GM21619 (cell line): Measurements from ENCODE around the gene MKLN1.
A peak's percentile ranks its signal among the peaks of the same experiment; 100 is the strongest.
"Not testable (repeated sequence)": the region's sequence is repeated elsewhere in the genome, so short reads cannot be mapped to it uniquely, and the experiment has no call there.

ENCODE experiments used
- ATAC-seq: cut with Tn5 transposase; IDR thresholded peaks from one replicate; pipeline ENCODE4 v1.9.1; 2021; ENCODE audit not compliant: unreplicated experiment

Gene MKLN1

GRCh38 chr7:131327626-131328376, at the start of gene MKLN1:
MKLN1 (plus strand) TSS chr7:131327876; CDS start chr7:131327900, 24 bp downstream.
- peak; percentile 91 for ATAC-seq

- ATAC-seq, result no peak
Measured at GRCh38 chr7:131279044-131279443, 48.6 kb upstream of the MKLN1 start.

DNA sequence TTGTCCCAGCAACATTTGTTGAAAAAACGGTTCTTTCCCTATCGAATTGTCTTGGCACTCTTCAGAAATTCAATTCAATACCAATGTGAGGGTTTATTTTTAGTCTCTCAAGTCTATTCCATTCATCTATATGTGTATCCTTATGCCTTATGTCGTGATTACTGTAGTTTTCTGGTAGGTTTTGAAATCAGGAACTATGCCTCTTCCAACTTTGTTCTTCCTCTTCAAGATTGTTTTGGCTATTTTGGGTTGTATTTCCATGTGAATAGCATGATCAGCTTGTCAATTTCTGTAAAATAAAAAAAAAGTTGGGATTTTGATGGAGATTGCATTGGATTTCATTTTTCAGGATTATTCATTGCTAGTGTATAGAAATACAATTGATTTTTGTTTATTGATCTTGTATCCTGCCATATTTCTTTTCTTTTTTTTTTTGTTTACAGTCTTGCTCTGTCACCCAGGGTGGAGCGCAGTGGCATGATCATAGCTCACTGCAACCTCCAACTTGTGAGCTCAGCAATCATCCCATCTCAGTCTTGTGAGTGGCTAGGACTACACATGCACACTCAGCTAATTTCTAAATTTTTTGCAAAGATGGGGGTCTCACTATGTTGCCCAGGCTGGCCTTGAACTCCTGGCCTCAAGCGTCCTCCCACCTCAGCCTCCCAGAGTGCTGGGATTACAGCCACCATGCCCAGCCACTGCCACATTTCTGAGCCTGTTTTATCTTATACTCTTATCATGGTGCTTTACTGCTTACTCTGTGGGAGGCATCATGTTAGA, 46.2 kb upstream of the MKLN1 start:
- no peak for ATAC-seq

DNA sequence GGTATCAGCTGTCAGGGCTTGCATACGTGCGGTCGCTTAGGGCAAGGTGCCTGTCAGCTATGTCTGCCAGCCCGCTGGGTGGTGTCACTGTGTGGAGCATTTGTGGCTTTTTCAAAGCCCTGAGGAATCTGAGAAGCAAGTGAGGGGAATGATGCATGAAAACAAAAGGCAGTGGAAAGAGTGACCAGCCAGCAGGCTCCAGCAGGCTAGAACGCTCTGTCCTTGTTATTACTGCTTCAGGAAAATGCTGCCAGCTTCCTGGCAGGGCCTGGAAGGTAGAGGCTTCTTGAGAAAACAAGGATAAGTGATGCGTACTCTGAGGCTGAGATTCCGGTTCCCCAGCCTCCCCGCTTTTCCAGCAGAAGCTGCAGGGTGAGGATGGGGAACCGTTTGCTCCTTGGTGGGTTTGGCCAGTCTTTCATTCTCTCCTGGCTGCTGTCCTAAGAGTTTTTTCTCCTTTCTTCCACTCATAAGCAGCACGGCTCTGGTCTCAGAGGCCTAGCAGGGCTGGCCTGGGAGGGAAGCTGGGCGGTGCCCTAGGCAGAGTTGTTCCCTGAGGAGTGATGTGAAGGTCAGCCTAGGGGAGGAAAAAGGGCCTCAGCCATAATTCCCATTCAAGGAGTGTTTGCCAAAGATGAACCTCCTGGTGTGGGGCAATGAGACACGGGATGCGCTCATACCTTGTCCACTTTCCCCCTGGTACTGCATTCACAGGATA, 42.8 kb upstream of the MKLN1 start:
- ATAC-seq, result no peak

GRCh38 chr7:131285556-131285955, 42.1 kb upstream of the MKLN1 start:
- ATAC-seq, result no peak

GRCh38 chr7:131288450-131288849, 39.2 kb upstream of the MKLN1 start:
- no peak for ATAC-seq

GRCh38 chr7:131289051-131289450, 38.6 kb upstream of the MKLN1 start:
- no peak for ATAC-seq

DNA sequence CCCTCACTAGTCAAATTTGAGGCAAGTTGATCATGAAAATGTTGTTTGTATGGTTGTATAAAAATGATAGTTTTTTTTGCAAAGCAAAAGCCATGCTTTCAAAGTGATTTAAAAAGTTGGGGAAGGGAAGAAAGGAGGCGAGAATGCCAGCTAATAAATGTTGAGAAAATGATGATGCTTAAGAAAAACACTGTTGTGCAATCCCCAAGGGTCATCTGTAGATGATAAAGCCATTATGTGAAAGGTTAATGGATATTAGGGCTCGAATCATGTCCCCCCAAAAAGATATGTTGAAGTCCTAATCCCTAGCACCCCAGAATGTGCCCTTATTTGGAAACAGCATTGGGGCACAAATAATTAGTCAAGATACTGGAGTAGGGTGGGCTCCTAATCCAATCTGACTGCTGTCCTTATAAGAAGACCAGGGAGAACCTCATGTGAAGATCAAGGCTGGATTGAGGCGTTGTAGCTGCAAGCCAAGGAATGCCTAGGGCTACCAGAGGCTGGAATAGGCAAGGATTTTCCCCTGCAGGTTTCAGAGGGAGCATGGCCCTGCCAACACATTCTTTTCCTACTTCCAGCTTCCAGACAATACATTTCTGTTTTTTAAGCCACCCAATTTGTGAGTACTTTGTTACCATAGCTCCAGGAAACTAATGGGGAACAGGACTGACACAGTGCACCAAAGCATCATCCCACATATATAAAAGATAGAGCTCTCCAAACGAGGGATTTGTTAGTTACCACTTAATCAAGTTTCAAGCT, 35.4 kb upstream of the MKLN1 start:
- no peak for ATAC-seq

GRCh38 chr7:131293018-131293417, 34.7 kb upstream of the MKLN1 start:
- ATAC-seq, result no peak

DNA sequence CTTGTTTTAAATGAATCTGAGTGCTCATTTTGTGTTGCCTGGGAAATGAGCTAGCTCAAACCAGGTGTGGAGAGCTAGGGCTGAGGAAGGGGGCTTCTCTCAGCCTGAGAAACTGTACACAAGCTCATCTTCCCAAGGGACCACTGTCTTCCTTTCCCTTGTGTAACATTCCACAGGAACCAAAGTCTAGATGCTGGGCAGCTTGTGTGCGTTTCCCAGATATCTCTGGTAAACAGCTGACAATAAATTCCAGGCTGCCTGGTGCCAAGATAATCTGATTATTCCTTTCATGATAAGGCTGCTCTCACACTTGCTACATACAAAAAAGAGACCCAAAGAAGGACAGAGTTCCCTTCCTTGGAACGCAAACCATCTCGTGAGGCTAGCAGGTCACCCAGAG, 33.1 kb upstream of the MKLN1 start:
- no peak for ATAC-seq

DNA sequence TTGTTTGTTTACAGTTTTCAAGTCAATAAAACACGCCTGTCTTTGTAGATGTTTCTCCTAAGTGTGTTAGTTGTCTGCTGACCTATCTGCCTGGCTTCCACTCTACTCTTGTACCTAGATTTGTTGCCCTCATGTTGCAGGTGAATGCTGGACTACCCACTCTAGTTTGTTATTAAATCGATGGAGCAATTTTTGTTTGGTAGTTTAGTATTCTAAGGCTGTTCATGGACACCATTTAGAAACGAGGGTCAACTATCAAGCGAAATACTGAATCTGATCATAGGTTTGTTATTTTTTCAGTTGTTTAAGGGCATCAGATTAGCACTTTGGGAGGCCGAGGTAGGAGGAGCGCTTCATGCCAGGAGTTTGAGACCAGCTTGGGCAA, 29.1 kb upstream of the MKLN1 start:
- ATAC-seq, result no peak

DNA sequence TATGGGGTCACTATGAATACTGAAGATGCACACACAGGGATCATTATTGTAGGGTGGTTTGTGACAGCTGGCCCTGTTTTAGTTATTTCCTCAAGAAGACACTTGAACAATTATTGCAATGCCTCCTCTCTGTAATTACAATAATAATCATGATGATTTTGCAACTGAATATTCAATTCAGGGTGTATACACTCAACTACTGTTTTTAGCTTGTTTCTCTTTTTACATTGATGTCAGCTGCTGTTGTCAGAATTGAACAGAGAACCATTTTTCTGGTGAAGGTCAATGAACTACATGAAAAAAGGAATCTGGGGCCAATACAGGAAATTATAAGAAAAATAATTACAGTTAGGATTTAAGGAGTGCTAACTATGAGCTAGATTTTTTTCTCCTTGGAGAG, 28.6 kb upstream of the MKLN1 start:
- ATAC-seq, result no peak

- no peak for ATAC-seq
Measured at GRCh38 chr7:131300078-131300477, 27.6 kb upstream of the MKLN1 start.

- no peak for ATAC-seq
Measured at GRCh38 chr7:131300572-131301466, 26.9 kb upstream of the MKLN1 start.

GRCh38 chr7:131302446-131302845, 25.2 kb upstream of the MKLN1 start:
- ATAC-seq, result no peak

- ATAC-seq, result no peak
Measured at GRCh38 chr7:131302876-131303707, 24.6 kb upstream of the MKLN1 start.

GRCh38 chr7:131305152-131305551, 22.5 kb upstream of the MKLN1 start:
- ATAC-seq, result no peak

DNA sequence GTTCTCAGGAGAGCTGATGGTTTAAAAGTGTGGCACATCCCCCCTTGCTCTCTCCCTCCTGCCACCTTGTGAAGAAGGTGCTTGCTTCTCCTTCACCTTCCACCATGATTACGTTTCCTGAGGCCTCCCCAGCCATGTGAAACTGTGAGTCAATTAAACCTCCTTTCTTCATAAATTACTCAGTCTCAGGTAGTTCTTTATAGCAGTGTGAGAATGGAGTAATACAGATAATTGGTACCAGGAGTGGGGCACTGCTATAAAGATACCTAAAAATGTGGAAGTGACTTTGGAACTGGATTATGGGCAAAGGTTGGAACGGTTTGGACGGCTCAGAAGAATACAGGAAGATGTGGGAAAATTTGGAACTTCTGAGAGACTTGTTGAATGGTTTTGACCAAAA, 21.6 kb upstream of the MKLN1 start:
- not testable (repeated sequence) for ATAC-seq

GRCh38 chr7:131306777-131307176, 20.9 kb upstream of the MKLN1 start:
- no peak for ATAC-seq
